Measurements from ENCODE around the gene DEPDC7.

GRCh38 chr11:32968541-32968940 lies 47.1 kb upstream of the DEPDC7 start:
- TF ChIP-seq CTCF (IDR thresholded peaks at IDR 0.05; ENCODE audit: control extremely low read depth in 1 of 3, insufficient read depth in 1 of 3, low read depth in 1 of 3, low read length in 3 of 3) = no peak
- TF ChIP-seq TCF12 (IDR thresholded peaks at IDR 0.05; ENCODE audit: low read depth, low read length) = no peak
- no peak for TF ChIP-seq JUN (IDR thresholded peaks at IDR 0.05; ENCODE audit: low read depth, low read length)
- TF ChIP-seq SP4 (IDR thresholded peaks at IDR 0.05; ENCODE audit: low read length) = no peak
- TF ChIP-seq HDAC6 (IDR thresholded peaks at IDR 0.05; ENCODE audit: low read depth, low read length) = no peak

Data from H1 (cell line).